Neutrophil (primary cell): ENCODE data around the gene HPSE2.

Experiments used
- H3K27ac ChIP-seq: fragments of 200-600 bp; sonication (generic); 2 replicates; pipeline ENCODE4 v1.5.1; 2016; ENCODE audit warnings: mild to moderate bottlenecking, moderate library complexity
- H3K27me3 ChIP-seq: fragments of 200-600 bp; sonication (generic); 2 replicates; pipeline ENCODE4 v1.6.0; 2016; ENCODE audit warnings: mild to moderate bottlenecking
- H3K36me3 ChIP-seq: fragments of 200-600 bp; sonication (generic); 2 replicates; pipeline ENCODE4 v1.5.1; 2017
- H3K4me1 ChIP-seq, 2 experiments: fragments of 200-600 bp in 1 of 2; sonication (generic) in 1 of 2; 1 replicate in 1 of 2; 2 replicates in 1 of 2; pipeline versions ENCODE4 v1.5.1 to v1.6.1; 2013 to 2016; ENCODE audit warnings: low read depth in 1 of 2, low read length in 1 of 2, mild to moderate bottlenecking in 1 of 2, moderate library complexity in 1 of 2; ENCODE audit not compliant: control insufficient read depth in 1 of 2, insufficient read depth in 1 of 2
- H3K4me3 ChIP-seq, 2 experiments: fragments of 200-600 bp in 1 of 2; sonication (generic) in 1 of 2; 1 replicate in 1 of 2; 2 replicates in 1 of 2; pipeline ENCODE4 v1.5.1; 2013 to 2016; ENCODE audit warnings: low read depth in 1 of 2, low read length in 1 of 2, mild to moderate bottlenecking in 1 of 2, moderate library complexity in 1 of 2
- H3K9me3 ChIP-seq: fragments of 200-600 bp; sonication (generic); 2 replicates; pipeline ENCODE4 v1.5.1; 2016
- CTCF ChIP-seq: fragments of 200-600 bp; sonication (generic); IDR thresholded peaks from 2 replicates; pipeline ENCODE4 v1.5.1; 2016; ENCODE audit warnings: antibody characterized with exemption

The HPSE2 gene

DNA sequence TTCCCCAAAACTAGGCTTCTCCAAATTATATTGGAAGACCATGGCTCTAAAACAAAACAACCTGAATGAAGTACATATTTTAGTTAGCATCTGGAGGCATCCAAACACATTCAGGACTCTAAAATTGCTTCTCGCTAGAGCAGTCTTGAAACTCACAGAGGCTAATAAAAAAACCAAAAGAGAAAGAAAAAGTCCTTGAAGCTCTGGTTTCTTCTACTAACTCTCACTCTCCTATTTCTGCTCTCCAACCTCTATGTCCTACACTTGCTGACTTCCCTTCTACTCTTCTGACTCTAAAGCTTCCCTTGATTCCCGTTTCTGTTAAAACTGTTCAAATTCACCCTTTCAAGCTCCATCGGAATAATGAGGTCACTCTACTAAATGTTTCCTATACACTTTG is 418.3 kb downstream of the HPSE2 start:
- Histone ChIP-seq H3K27ac (no peak overlapping the region), H3K27me3 (no peaks in the 10 kb centered on the region), H3K4me1 (no peaks in the 10 kb centered on the region), H3K36me3 (no peaks in the 10 kb centered on the region), H3K9me3 (no peaks in the 10 kb centered on the region), H3K4me3 (no peak overlapping the region)
- TF ChIP-seq CTCF = no peak

DNA sequence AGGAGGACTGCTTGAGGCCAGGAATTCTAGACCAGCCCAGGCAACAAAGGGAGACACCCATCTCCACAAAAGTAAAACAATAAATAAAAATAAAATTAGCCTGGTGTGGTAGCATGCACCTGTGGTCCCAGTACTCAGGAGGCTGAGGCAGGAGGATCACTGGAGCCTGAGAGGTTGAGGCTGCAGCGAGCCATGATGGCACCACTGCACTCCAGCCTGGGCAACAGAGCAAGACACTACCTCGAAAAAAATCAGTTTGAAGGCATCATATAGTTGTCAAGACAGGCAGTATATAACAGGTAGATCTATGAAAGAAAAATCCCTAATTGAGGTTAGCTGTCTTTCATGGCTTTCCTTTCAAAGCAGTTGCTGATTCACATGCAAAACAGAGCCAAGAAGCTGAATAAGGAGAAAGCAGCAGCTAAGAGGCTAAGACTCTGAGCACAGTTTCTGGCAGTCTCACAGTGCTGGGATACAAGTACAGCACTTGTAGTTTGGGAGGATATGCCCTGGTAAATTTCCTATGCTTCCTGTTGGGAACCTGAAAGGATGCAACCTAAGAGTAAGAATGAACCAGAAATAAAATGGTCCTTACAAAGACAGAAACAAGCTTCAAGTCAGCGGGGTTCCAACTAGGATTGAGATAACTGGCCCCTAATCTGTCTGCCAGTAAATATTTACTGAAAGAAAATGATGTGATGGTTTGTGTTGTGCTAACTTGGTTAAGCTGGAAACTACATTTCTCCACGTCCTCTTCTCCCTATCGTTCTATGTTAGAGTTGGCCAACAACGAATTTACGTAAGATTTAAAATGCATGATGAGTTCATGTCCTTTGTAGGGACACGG is 420.4 kb downstream of the HPSE2 start:
- Histone ChIP-seq H3K9me3 (no peaks in the 10 kb centered on the region), H3K27ac (no peak overlapping the region), H3K4me1 (no peaks in the 10 kb centered on the region), H3K27me3 (no peaks in the 10 kb centered on the region), H3K4me3 (no peak overlapping the region), H3K36me3 (no peaks in the 10 kb centered on the region)
- TF ChIP-seq CTCF = no peak

- H3K4me3 ChIP-seq = no peak overlapping the region
- TF ChIP-seq CTCF = no peak
- H3K27ac ChIP-seq = no peak overlapping the region
- H3K36me3 ChIP-seq = no peaks in the 10 kb centered on the region
- no peaks in the 10 kb centered on the region for H3K4me1 ChIP-seq
- H3K9me3 ChIP-seq = no peaks in the 10 kb centered on the region
- H3K27me3 ChIP-seq = no peaks in the 10 kb centered on the region
These were observed 421.2 kb downstream of the HPSE2 start for GRCh38 chr10:98814470-98814869.

GRCh38 chr10:98808282-98808892 is 427.3 kb downstream of the HPSE2 start:
- Histone ChIP-seq H3K9me3 (no peaks in the 10 kb centered on the region), H3K36me3 (no peaks in the 10 kb centered on the region), H3K27ac (no peak overlapping the region), H3K4me1 (no peaks in the 10 kb centered on the region), H3K27me3 (no peaks in the 10 kb centered on the region), H3K4me3 (no peak overlapping the region)
- TF ChIP-seq CTCF = no peak

DNA sequence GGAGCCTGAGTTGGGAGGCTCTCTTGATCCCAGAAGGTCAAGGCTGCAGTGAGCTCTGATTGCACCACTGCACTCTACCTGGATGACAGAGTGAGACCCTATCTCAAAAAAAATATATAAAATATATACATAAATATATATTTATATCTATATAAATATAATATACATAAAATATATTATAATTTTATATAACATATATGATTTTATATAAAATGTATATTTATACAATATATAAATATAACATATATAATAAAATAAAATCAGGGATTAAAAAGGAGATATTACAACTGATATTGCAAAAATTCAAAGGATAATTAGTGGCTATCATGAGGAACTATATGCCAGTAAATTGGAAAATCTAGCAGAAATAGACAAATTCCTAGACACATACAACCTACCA is 435.4 kb downstream of the HPSE2 start:
- no peaks in the 10 kb centered on the region for H3K27me3 ChIP-seq
- H3K36me3 ChIP-seq = no peaks in the 10 kb centered on the region
- H3K9me3 ChIP-seq = no peaks in the 10 kb centered on the region
- no peak for TF ChIP-seq CTCF
- no peak overlapping the region for H3K4me3 ChIP-seq
- no peak overlapping the region for H3K27ac ChIP-seq
- H3K4me1 ChIP-seq = no peaks in the 10 kb centered on the region
